ENCODE data around the gene WDFY3.

DNA sequence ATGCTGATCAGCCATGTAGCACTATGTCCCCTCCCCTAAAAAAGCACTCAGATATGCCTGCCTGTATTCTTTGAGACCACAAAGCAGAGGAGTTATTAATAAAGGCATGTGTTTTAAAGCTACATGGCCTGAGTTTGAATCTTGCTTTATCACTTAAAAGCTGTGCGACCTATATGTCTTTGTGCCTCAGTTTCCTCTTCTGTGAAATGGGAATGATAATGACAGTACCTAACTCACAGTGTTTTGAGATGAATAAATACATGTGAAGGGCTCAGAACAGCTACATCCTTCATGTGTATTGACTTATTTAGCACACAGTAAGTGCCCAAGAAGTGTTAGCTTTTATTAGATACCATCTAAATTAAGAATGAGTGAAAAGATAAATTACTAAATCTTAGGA is 180.0 kb downstream of the WDFY3 start:
- TF ChIP-seq, protein P1, sequence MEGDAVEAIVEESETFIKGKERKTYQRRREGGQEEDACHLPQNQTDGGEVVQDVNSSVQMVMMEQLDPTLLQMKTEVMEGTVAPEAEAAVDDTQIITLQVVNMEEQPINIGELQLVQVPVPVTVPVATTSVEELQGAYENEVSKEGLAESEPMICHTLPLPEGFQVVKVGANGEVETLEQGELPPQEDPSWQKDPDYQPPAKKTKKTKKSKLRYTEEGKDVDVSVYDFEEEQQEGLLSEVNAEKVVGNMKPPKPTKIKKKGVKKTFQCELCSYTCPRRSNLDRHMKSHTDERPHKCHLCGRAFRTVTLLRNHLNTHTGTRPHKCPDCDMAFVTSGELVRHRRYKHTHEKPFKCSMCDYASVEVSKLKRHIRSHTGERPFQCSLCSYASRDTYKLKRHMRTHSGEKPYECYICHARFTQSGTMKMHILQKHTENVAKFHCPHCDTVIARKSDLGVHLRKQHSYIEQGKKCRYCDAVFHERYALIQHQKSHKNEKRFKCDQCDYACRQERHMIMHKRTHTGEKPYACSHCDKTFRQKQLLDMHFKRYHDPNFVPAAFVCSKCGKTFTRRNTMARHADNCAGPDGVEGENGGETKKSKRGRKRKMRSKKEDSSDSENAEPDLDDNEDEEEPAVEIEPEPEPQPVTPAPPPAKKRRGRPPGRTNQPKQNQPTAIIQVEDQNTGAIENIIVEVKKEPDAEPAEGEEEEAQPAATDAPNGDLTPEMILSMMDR (IDR thresholded peaks at IDR 0.05 in 2 of 3, conservative IDR thresholded peaks at IDR 0.05 in 1 of 3; ENCODE audit: insufficient read depth in 2 of 3, low read depth in 1 of 3, low read length in 3 of 3), result no peak
- no peak for TF ChIP-seq ATF7 (IDR thresholded peaks at IDR 0.05)
- TF ChIP-seq, protein P2, sequence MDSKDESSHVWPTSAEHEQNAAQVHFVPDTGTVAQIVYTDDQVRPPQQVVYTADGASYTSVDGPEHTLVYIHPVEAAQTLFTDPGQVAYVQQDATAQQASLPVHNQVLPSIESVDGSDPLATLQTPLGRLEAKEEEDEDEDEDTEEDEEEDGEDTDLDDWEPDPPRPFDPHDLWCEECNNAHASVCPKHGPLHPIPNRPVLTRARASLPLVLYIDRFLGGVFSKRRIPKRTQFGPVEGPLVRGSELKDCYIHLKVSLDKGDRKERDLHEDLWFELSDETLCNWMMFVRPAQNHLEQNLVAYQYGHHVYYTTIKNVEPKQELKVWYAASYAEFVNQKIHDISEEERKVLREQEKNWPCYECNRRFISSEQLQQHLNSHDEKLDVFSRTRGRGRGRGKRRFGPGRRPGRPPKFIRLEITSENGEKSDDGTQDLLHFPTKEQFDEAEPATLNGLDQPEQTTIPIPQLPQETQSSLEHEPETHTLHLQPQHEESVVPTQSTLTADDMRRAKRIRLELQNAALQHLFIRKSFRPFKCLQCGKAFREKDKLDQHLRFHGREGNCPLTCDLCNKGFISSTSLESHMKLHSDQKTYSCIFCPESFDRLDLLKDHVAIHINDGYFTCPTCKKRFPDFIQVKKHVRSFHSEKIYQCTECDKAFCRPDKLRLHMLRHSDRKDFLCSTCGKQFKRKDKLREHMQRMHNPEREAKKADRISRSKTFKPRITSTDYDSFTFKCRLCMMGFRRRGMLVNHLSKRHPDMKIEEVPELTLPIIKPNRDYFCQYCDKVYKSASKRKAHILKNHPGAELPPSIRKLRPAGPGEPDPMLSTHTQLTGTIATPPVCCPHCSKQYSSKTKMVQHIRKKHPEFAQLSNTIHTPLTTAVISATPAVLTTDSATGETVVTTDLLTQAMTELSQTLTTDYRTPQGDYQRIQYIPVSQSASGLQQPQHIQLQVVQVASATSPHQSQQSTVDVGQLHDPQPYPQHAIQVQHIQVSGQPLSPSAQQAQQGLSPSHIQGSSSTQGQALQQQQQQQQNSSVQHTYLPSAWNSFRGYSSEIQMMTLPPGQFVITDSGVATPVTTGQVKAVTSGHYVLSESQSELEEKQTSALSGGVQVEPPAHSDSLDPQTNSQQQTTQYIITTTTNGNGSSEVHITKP (IDR thresholded peaks at IDR 0.05; ENCODE audit: partially characterized antibody), result no peak
- no peak for TF ChIP-seq ZZZ3 (IDR thresholded peaks at IDR 0.05)
- TF ChIP-seq, protein P3, sequence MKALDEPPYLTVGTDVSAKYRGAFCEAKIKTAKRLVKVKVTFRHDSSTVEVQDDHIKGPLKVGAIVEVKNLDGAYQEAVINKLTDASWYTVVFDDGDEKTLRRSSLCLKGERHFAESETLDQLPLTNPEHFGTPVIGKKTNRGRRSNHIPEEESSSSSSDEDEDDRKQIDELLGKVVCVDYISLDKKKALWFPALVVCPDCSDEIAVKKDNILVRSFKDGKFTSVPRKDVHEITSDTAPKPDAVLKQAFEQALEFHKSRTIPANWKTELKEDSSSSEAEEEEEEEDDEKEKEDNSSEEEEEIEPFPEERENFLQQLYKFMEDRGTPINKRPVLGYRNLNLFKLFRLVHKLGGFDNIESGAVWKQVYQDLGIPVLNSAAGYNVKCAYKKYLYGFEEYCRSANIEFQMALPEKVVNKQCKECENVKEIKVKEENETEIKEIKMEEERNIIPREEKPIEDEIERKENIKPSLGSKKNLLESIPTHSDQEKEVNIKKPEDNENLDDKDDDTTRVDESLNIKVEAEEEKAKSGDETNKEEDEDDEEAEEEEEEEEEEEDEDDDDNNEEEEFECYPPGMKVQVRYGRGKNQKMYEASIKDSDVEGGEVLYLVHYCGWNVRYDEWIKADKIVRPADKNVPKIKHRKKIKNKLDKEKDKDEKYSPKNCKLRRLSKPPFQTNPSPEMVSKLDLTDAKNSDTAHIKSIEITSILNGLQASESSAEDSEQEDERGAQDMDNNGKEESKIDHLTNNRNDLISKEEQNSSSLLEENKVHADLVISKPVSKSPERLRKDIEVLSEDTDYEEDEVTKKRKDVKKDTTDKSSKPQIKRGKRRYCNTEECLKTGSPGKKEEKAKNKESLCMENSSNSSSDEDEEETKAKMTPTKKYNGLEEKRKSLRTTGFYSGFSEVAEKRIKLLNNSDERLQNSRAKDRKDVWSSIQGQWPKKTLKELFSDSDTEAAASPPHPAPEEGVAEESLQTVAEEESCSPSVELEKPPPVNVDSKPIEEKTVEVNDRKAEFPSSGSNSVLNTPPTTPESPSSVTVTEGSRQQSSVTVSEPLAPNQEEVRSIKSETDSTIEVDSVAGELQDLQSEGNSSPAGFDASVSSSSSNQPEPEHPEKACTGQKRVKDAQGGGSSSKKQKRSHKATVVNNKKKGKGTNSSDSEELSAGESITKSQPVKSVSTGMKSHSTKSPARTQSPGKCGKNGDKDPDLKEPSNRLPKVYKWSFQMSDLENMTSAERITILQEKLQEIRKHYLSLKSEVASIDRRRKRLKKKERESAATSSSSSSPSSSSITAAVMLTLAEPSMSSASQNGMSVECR (CRISPR knock-in tag; IDR thresholded peaks at IDR 0.05), result no peak
- TF ChIP-seq ELF2 (CRISPR knock-in tag; IDR thresholded peaks at IDR 0.05), result no peak
- TF ChIP-seq POLR2AphosphoS5 (IDR thresholded peaks at IDR 0.05; ENCODE audit: control insufficient read depth, insufficient read depth, low read depth, low read length), result no peak
- no peak for TF ChIP-seq GABPA (tag; conservative IDR thresholded peaks at IDR 0.05; ENCODE audit: low read depth)
- no peak for TF ChIP-seq NCOA1 (IDR thresholded peaks at IDR 0.05; ENCODE audit: low read depth)
- TF ChIP-seq, protein P4, sequence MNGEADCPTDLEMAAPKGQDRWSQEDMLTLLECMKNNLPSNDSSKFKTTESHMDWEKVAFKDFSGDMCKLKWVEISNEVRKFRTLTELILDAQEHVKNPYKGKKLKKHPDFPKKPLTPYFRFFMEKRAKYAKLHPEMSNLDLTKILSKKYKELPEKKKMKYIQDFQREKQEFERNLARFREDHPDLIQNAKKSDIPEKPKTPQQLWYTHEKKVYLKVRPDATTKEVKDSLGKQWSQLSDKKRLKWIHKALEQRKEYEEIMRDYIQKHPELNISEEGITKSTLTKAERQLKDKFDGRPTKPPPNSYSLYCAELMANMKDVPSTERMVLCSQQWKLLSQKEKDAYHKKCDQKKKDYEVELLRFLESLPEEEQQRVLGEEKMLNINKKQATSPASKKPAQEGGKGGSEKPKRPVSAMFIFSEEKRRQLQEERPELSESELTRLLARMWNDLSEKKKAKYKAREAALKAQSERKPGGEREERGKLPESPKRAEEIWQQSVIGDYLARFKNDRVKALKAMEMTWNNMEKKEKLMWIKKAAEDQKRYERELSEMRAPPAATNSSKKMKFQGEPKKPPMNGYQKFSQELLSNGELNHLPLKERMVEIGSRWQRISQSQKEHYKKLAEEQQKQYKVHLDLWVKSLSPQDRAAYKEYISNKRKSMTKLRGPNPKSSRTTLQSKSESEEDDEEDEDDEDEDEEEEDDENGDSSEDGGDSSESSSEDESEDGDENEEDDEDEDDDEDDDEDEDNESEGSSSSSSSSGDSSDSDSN (IDR thresholded peaks at IDR 0.05; ENCODE audit: borderline replicate concordance in 1 of 2, low read depth in 2 of 2, low read length in 2 of 2), result no peak
